ENCODE results near the gene HS6ST3.
"Not testable (repeated sequence)": the region's sequence is repeated elsewhere in the genome, so short reads cannot be mapped to it uniquely, and the experiment has no call there.

Gene HS6ST3

DNA sequence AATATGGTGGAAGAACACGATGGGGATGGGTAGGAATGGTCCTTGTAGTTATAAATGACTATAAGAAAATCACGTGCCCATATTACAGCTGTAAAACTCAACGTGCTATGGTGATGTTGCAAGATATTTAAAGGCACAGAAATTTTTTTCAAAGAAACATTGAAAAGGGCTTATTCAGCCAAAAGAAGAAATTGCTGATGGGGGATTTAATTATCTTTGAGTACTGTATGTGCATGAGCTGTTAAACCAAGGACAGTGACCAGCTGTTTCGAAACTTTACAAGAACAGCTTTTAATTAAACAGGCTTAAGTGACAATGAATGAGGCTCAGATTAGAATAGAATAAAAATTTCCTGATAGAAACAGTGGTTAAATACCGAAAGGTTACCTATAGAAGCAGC is 339.0 kb downstream of the HS6ST3 start:
- DNase-seq (ENCODE audit: low read depth in 2 of 2, low spot score in 1 of 2), result no peak

DNA sequence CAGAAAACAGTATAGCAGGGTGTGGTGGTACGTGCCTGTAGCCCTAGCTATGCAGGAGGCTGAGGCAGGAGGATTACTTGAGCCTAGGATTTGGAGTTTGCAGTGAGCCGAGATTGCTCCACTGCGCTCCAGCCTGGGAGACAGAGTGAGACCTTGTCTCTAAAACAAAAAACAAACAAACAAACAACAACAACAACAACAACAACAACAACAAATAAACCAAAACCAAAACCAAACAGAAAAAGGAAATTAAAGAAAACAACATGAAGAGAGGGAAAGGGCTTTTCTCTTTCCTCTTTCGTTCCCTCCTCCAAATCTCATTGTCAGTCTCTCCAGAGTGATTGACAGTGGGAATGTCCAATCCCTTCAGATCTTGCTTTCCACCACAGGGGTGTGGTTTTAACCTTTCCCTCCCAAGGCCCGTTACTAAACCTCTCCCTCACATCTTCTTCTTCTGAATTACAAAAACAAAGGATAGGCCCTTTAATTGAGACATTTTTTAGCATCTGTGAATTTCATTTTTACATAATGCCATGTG is 341.2 kb downstream of the HS6ST3 start:
- no peak for DNase-seq (ENCODE audit: low read depth in 2 of 2, low spot score in 1 of 2)

DNA sequence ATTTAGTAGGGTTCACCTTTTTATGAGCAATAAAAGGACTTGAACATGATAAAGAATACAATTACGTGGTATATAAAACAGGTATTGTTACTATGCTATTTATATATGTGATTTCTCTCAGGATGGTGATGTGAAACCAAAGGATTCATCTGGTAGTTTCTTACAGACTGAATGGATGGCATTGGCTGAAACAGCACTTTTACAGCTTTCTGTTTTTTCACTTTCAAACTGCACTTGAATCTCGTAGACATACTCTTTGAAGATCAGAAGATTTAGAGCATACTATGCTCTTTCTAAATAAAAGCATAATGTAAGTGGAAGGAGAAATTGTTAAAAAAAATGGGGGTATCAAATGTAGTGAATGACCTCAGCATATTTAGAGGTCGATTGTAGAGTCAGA is 354.8 kb downstream of the HS6ST3 start:
- DNase-seq (ENCODE audit: low read depth in 2 of 2, low spot score in 1 of 2), result no peak

DNA sequence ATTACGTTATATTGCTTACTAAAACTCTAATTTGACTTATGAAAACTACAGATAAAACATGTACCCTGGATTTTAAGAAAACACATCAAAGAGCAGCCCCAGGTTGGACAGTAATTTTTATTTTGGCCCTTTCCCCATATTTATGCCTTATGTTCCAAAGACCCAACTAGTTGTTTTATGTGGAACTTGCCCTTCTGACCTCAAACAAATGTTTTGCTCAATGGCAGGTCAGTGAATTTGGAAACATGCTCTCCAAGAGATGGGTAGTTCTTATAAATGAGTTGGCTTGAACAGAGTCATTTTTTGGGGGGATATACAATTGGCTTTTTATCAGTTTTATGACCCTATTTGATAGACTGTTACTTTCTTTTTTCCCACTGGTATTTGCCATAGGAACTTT is 360.0 kb downstream of the HS6ST3 start:
- DNase-seq (ENCODE audit: low read depth in 2 of 2, low spot score in 1 of 2), result no peak

DNA sequence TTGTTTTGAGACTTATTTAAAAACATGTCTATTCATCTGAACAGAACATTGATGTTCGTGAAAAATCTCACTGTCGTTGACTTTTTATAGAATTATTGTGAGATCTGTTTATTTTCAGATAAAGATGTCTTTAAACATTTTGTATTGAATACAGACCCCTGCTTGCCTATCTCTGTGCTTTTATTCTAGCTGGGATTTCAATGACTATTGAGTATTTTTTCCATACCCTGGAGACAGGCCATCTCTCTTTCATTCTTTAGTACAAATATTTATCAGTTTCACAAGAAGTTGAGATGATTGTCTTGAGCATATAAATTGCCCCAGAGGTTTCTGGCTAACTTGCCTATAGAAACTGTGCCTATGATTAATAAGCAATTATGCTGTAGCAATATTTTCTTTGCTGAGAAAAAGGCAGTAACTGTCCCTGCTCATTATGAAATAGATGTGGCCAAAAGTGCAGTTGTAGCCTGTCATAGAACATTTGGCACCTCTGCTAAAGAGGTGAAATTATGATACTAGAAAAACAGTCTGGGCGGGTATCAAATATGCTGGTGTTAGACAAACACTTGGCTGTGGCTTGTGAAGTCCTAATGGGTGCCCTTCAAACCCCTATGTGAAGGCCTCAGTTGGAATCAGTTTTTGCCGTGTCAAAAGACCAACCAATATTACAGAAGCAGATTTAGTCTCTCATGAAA is 360.6 kb downstream of the HS6ST3 start:
- DNase-seq (ENCODE audit: low read depth in 2 of 2, low spot score in 1 of 2), result no peak

DNA sequence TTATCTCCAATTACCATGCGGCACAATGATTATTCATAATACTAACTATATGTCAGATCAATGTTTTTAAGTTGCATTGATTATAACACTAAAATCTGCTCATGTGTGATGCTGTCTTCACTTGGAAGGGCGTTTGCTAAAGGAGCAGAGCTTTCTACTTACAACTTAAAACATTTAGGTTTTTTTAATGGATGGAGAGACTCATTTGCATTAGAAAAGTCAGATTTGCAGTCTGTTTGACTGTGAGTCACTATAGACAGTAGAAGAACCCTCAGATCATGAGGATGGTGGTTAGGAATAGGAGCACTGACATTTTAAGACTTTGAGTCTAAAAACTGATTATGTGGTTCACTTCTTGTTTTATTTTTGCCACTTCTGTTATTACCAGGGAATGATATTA is 364.6 kb downstream of the HS6ST3 start:
- no peak for DNase-seq (ENCODE audit: low read depth in 2 of 2, low spot score in 1 of 2)

DNA sequence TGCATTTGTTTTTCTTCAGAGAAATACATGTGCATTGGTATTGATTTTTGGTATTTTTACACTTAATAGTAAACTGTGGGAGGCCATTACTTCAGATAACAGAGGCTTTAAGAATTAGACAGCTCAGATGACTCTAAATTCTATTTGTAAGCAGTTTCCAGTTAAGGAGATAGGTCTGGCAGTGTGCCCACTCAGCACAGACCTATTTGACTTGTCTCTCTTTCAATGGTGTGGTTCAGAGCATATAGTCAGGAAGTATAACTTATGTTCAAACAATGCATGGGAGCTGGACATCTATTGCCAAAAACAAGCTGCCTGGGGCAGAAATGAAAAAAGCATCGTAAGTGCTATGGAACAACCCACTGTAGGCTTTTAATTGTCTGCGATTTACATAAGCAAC is 370.7 kb downstream of the HS6ST3 start:
- DNase-seq (ENCODE audit: low read depth in 2 of 2, low spot score in 1 of 2), result no peak

DNA sequence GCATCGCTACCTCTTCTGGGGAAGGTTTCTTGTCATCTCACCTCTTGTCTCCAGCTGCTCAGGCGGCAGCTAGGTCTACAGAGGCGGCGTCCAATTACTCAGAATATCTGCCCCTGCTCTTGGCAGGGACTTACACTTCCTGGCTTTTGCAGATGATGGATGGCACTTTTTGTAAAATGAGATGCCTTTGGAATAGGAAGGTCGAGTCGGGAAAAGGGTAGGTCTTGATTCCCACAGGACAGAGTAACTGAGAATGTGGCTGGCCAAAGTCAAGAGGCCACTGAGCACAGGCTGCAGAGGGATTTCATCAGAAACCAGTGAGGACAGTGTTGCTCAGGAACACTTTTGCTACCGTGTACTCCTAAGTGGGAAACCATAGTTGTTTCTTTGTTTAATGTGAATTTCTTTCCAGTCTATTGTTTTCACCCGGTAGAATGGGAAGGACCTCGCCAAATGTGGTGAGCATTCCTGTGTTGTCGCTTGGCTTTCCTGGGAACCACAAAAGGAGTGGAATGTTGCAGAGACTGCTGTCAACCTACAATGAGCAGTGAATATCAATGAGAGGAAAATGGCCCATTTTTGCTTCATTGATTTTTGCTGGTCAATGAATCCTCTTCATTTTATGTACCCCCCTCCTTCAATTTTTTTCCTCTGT is 383.7 kb downstream of the HS6ST3 start:
- no peak for DNase-seq (ENCODE audit: low read depth in 2 of 2, low spot score in 1 of 2)

DNA sequence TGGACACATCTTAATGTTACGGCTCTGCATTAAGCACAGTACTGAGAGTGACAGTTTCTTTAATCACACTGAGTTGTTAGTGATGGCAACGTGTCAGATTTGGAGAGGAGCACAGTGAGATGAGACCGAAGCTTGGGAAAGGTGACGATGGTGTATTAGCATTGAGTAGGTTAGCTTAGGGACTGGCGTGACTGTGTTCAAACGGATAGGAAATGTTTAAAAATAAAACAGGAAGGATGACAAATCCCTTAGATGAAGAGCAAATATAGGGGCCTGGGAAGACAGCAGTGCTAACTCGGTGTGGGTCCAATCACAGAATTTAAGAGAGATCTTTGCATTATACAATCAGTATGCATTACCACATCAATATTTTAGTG is 384.3 kb downstream of the HS6ST3 start:
- DNase-seq (ENCODE audit: low read depth in 2 of 2, low spot score in 1 of 2), result no peak

DNA sequence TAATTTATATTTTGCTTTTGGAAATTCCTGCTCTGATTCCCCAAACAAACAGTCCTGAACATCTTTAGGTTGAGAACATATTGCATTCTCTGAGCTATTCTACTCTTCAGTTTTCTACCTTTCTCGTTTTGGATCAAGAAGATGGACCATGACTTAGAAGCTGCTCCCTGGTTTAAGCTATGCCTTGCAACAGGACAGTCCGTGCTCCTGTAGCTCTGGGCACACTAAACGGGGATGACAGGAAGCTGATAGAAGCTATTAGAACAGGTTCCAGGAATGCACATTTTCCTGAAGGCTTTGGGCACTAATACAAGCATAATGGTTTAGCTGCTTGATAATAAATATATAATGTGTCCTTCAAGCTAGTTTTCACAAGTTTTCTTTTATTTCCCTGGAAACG is 385.2 kb downstream of the HS6ST3 start:
- DNase-seq (ENCODE audit: low read depth in 2 of 2, low spot score in 1 of 2), result no peak

DNA sequence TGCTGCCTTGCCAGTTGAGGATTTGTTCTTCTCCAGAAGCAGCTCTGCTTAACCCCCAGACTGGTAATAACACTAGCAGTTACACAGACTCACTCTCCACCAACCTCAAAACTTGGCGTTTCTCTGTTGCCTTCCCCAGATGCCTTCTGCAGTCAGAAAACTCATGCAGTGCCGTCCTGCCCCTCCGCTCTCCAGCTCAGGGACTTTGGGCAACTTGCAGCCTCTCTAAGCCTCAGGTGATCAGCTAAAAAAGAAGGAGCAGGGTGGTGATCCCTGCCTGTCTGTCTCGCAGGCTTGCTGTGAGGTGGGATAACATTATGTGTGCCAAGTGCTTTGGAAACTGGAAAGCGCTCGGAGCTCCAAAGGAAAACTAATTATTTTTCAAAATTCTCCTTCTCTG is 391.6 kb downstream of the HS6ST3 start:
- DNase-seq (ENCODE audit: low read depth in 2 of 2, low spot score in 1 of 2), result no peak

DNA sequence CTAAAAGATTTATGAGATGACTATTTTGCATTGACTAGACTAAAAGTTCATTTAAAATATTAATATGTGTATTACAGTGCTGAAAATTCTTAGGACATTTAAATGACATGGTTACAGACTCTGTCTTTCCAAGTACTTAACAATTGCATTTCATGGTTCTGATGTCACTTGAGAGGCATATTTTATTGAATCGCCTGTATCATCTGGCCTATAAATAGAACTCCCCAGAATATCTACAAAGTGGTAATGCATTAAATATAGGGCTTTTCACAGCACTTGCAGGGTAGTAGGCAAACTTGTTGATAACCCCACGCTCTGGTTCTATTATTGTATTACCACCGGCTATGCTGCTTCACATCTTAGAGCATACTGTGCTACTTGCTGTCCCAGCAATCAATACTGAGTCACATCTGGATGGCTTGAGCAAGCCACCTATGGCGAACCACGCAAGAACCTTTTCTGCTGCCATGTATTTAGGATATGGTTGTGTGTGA is 400.6 kb downstream of the HS6ST3 start:
- no peak for DNase-seq (ENCODE audit: low read depth in 2 of 2, low spot score in 1 of 2)

DNA sequence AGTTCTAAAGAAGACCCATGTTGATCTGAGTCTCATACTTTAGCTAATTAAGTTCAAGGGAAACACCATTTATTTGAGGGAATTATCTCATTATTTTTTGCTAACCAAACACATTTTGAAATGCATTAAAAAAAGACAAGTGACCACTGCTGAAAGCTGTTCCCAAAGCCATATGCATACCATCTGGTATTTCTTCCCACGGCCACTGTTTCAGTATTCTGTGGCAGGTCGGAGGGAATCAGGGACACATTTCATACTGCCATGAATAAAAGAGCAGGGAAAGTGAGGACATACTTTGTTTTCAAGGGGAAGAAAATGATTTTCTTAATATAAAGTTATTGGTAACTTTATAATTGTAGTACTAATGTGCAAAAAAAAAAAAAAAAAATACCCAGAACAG is 401.2 kb downstream of the HS6ST3 start:
- DNase-seq (ENCODE audit: low read depth in 2 of 2, low spot score in 1 of 2), result no peak

DNA sequence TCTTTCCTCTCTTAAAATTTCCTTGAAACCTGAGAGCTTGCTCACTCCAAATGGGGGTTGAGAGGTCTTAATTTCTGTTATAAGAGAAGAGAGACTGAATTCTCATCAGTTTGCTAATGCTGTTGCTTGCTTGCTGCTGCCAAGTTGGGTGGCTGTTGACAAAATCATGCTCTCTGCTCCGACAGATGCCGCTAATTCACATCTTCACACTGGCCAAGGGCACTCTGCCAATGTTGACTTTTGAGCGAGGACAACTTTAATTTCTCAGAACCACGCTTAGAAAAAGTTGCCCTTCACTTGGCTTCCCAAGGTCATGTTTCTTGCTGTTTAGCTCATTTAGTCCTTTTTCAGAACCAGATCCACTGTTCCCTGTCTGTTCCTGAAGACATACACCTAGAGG is 402.9 kb downstream of the HS6ST3 start:
- DNase-seq (ENCODE audit: low read depth in 2 of 2, low spot score in 1 of 2), result no peak

DNA sequence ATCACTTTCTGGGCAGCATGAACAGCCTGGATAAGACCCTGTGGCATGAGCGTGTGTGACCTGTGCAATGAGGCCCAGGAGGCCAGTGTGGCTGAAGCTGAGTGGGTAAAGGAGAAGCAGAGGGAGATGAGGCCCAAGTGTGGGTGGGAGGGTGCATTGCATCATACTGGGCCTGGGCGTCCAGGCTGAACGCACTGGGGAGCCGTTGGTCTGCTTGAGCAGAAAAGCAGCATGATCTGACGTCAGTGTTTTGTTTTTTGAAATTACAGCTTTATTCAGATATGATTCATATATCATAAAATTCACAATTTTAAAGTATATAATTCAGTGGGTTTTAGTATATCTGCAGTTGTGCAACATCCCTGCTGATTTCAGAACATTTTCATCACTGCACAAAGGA is 409.7 kb downstream of the HS6ST3 start:
- no peak for DNase-seq (ENCODE audit: low read depth in 2 of 2, low spot score in 1 of 2)

DNA sequence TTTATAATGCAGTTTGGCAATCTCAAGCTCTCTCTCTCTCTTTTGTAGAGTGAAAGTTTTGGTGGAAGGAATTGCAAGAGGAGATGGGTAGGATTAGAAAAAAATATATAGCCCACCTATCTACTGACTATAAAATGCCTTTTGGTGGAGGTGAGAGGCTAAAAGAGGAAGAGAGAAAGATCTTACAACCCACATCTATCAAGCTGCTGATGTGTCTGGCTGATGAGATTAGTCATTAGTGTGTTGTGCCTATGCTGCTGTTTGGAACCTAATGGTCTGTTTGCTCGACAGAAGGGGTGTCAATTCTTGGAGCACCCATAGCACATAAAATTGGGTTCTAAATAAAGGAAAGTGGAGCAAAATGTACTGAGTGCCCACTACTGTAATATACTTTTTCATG is 411.0 kb downstream of the HS6ST3 start:
- DNase-seq (ENCODE audit: low read depth in 2 of 2, low spot score in 1 of 2), result no peak

DNA sequence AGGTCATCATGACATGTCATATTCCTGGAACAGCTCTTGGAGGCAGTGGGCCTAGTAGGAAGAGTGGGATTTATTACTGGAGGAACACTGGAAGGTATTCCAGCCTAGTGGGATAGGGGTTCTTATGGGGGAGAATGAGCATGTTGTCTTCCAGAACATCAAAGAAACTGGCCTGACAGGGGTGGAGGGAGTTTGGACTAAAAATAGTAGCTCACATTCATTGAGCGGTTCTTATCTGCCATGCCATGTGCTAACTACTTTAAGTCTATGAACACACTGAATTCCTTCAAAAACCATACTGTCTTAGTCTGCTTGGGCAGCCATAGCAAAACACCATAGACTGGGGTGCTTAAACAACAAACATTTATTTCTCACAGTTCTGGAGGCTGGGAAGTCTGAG is 413.6 kb downstream of the HS6ST3 start:
- no peak for DNase-seq (ENCODE audit: low read depth in 2 of 2, low spot score in 1 of 2)

DNA sequence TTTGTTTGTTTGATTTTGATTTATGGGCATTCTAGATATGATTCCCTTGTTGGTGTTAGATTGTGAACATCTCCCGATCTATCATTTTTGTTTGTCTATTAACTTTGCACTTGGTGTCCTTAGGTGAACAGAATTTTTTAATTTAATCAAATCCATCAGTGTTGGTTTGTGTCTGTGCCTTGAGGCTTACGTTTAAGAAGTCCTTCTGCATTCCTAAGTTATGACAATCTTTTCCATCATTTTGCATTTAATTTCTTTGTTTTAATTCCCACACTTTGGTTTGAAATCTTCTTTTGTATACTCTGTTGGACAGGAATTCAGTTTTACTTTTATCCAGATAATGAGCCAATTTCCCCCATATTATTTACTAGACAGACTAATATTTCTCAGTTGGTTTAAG is 421.7 kb downstream of the HS6ST3 start:
- DNase-seq (ENCODE audit: low read depth in 2 of 2, low spot score in 1 of 2), result no peak

DNA sequence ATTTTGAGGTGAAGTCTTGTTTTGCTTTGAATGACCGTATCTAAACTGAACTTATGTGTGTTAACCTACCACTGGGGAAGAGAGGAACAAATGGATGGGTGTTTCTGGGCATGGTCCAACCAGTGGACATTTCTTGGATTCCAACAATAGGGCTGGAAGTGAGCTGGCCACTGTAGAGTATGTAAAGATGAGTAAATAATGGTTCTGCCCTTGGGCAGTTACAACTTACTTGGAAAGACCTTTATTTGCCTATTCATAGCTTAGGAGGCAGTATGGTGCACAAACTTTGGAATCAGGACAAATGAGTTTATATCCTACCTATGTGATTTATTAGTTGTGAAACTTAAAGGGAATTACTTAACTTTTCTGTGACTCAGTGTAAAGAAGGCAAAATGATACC is 429.5 kb downstream of the HS6ST3 start:
- no peak for DNase-seq (ENCODE audit: low read depth in 2 of 2, low spot score in 1 of 2)

DNA sequence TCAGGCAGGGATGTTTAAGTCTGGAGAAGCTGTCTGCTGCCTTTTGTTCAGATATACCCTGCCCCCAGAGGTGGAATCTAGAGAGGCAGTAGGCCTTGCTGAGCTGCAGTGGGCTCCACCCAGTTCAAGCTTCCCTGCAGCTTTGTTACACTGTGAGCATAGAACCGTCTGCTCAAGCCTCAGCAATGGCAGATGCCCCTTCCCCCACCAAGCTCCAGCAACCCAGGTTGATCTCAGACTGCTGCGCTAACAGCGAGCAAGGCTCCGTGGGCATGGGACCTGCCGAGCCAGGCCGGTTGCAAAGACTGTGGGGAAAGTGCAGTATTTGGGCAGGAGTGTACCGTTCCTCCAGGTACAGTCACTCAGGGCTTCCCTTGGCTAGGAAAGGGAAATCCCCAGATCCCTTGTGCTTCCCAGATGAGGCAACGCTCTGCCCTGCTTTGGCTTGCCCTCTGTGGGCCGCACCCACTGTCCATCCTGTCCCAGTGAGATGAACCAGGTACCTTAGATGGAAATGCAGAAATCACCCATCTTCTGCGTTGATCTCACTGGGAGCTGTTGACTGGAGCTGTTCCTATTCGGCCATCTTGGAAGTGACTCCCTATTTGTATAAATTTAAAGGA is 434.6 kb downstream of the HS6ST3 start:
- not testable (repeated sequence) for DNase-seq (ENCODE audit: low read depth in 2 of 2, low spot score in 1 of 2)

DNA sequence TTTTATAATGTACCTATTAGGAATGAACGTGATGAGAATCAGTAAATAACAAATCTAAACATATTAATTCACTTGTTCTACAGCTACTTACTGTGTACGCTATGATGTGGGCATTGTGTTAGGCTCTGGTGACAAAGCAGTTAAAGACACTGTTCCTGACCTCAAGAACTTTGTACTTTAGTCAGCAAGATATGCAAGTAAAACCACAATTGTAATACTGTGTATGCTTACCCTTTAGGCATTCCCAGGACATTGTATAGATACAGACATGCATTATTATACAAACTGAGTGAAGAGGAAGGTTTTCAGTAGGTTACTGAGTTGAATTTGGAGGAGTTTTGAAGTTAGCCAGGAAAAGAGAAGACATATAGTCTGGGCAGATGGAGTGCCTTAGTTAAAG is 435.8 kb downstream of the HS6ST3 start:
- DNase-seq (ENCODE audit: low read depth in 2 of 2, low spot score in 1 of 2), result no peak

DNA sequence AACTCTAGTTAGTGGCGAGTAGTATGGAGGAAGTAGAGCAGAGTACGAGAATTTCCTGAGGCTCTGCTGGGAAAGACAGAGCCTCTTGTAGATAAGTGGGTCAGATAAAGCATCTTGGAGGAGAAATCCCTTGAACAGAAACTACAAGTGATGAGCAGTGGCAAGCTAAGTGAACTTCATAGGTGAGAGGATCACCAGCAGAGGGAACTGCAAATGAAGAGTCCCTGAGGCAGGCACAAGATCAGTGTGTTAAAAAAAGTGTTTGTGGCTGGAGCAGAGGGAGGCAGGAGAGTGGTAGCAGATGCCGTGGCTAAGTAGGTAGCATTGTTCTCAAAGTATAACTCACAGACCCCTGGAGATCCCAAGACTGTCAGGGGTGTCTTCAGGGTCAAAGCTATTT is 437.6 kb downstream of the HS6ST3 start:
- DNase-seq (ENCODE audit: low read depth in 2 of 2, low spot score in 1 of 2), result no peak
